ENCODE measurements around the gene CXXC5. TPM values are rescaled to one million over a fixed set of nuclear protein-coding genes. Genes with fewer than 3 reads are reported as not detected.

CXXC5 gene
- total and polyA plus RNA-seq, 9 of the 15 experiments (the other 6 are each of a cell fraction or from before 2014, with no cell fraction given), result 1.9 to 123 (median 45.8) TPM

- TF ChIP-seq, protein P1, sequence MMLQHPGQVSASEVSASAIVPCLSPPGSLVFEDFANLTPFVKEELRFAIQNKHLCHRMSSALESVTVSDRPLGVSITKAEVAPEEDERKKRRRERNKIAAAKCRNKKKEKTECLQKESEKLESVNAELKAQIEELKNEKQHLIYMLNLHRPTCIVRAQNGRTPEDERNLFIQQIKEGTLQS (IDR thresholded peaks at IDR 0.05), result no peak
- TF ChIP-seq, protein P1 (CRISPR knock-in tag; conservative IDR thresholded peaks at IDR 0.05), result 0 out of 2 replicates have a peak, but pooled peaks have one; percentile 34
- TF ChIP-seq POLR2B (IDR thresholded peaks at IDR 0.05; ENCODE audit: low read depth, partially characterized antibody) (no peak), FOSL1 (tag; conservative IDR thresholded peaks at IDR 0.05) (peak; percentile 48; the same call in 1 of the 2 replicates), RAD51 (IDR thresholded peaks at IDR 0.05; ENCODE audit: borderline replicate concordance, low read depth) (0 out of 2 replicates have a peak, but pooled peaks have one; percentile 32), ESRRA (IDR thresholded peaks at IDR 0.05; ENCODE audit: borderline replicate concordance, low read depth) (peak; percentile 98), SPI1 (IDR thresholded peaks at IDR 0.05; ENCODE audit: borderline replicate concordance, low read depth, low read length) (no peak), TBP (optimal IDR thresholded peaks at IDR 0.05; ENCODE audit: low read depth, low read length) (peak; percentile 49), MEF2A (IDR thresholded peaks at IDR 0.05; ENCODE audit: control insufficient read depth, low read depth, low read length) (peak; percentile 62; the same call in 1 of the 2 replicates), TEAD1 (CRISPR knock-in tag; IDR thresholded peaks at IDR 0.05) (peak in 1 of 2 experiments; percentile 51; a peak in 2 of 4 replicates), TBL1XR1 (IDR thresholded peaks at IDR 0.05; ENCODE audit: low read length in 2 of 2) (peak; percentile 66 to 96; a peak in 2 of 4 replicates), SRSF9 (IDR thresholded peaks at IDR 0.05; ENCODE audit: borderline replicate concordance, low read depth, low read length) (no peak), CBFB (CRISPR knock-in tag; IDR thresholded peaks at IDR 0.05) (0 out of 2 replicates have a peak, but pooled peaks have one; percentile 12), STAT5A (IDR thresholded peaks at IDR 0.05; ENCODE audit: borderline replicate concordance, low read length) (peak; percentile 88), EP300 (IDR thresholded peaks at IDR 0.05; ENCODE audit: low read length) (peak; percentile 94), RUNX1 (IDR thresholded peaks at IDR 0.05; ENCODE audit: low read depth) (no peak), POLR2G (IDR thresholded peaks at IDR 0.05; ENCODE audit: low read depth, low read length) (peak; percentile 85), ZNF431 (CRISPR knock-in tag; IDR thresholded peaks at IDR 0.05) (no peak), SMC3 (conservative IDR thresholded peaks at IDR 0.05; ENCODE audit: insufficient read depth, low read depth, low read length) (0 out of 2 replicates have a peak, but pooled peaks have one; percentile 10), L3MBTL2 (IDR thresholded peaks at IDR 0.05) (peak; percentile 76), NFE2 (IDR thresholded peaks at IDR 0.05; ENCODE audit: low read depth) (peak; percentile 38; the same call in 1 of the 2 replicates)
- TF ChIP-seq, protein P2, sequence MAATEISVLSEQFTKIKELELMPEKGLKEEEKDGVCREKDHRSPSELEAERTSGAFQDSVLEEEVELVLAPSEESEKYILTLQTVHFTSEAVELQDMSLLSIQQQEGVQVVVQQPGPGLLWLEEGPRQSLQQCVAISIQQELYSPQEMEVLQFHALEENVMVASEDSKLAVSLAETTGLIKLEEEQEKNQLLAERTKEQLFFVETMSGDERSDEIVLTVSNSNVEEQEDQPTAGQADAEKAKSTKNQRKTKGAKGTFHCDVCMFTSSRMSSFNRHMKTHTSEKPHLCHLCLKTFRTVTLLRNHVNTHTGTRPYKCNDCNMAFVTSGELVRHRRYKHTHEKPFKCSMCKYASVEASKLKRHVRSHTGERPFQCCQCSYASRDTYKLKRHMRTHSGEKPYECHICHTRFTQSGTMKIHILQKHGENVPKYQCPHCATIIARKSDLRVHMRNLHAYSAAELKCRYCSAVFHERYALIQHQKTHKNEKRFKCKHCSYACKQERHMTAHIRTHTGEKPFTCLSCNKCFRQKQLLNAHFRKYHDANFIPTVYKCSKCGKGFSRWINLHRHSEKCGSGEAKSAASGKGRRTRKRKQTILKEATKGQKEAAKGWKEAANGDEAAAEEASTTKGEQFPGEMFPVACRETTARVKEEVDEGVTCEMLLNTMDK (IDR thresholded peaks at IDR 0.05; ENCODE audit: borderline replicate concordance, insufficient read depth, low read depth, low read length, poor library complexity, severe bottlenecking), result no peak
- TF ChIP-seq, protein P3, sequence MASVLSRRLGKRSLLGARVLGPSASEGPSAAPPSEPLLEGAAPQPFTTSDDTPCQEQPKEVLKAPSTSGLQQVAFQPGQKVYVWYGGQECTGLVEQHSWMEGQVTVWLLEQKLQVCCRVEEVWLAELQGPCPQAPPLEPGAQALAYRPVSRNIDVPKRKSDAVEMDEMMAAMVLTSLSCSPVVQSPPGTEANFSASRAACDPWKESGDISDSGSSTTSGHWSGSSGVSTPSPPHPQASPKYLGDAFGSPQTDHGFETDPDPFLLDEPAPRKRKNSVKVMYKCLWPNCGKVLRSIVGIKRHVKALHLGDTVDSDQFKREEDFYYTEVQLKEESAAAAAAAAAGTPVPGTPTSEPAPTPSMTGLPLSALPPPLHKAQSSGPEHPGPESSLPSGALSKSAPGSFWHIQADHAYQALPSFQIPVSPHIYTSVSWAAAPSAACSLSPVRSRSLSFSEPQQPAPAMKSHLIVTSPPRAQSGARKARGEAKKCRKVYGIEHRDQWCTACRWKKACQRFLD (CRISPR knock-in tag; IDR thresholded peaks at IDR 0.05), result peak; percentile 97
- TF ChIP-seq, protein P4, sequence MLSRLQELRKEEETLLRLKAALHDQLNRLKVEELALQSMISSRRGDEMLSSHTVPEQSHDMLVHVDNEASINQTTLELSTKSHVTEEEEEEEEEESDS (CRISPR knock-in tag; IDR thresholded peaks at IDR 0.05), result no peak
These were observed 21.7 kb downstream of the CXXC5 start (continued) for GRCh38 chr5:139669662-139670368.

Measured in K562 (cell line).